SU-DHL-6 (cell line): ENCODE results near the gene FCRL2.

Experiments
- EZH2phosphoT487 ChIP-seq: fragments of 200-600 bp; sonication (generic), shearing (Covaris generic); conservative IDR thresholded peaks from 2 replicates; pipeline ENCODE4 v1.6.1; 2018; ENCODE audit warnings: mild to moderate bottlenecking, antibody characterized with exemption, low read length, moderate library complexity, mixed read lengths
- TF ChIP-seq, protein P1 (sequence below): fragments of 200-600 bp; sonication (generic); IDR thresholded peaks from one replicate; pipeline ENCODE4 v1.5.1; 2017; ENCODE audit warnings: antibody characterized with exemption, mild to moderate bottlenecking, low read length, moderate library complexity; ENCODE audit not compliant: insufficient read depth, poor library complexity, severe bottlenecking

DNA sequence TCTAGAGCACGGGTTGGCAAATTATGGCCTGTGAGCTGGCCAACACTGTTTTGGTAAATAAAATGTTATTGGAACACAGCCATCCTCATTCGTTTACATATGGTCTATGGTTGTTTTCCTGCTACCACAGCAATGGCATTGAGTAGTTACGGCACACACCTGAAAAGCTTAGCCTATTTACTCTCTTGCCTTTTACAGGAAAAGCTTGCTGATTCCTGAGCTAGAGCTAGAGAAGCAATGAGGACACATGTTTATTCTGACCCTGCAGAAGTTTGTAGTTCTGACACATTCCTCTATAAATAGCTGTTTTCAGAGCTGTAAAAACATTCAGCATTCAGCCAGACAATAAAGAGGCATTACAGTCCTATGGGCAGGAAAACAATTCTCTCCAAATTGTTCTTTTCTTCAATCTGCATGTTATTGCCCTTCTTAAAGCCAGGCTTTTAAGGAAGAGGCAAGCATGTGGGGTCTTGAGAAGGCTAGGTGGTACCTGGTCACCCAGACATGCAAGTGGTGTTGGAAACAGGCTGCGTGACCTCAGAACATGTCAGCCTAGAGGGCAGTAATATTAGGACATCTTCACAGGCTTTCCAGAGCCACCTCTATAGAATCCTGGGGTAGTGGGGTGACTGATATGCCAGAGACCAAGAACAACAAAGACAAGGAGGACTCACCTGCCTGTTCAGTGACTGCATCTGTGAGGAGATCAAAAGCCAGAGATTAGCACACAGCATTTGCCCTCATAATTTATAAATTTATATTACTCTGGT lies 1.6 kb downstream of the FCRL2 start:
- TF ChIP-seq, protein P1, sequence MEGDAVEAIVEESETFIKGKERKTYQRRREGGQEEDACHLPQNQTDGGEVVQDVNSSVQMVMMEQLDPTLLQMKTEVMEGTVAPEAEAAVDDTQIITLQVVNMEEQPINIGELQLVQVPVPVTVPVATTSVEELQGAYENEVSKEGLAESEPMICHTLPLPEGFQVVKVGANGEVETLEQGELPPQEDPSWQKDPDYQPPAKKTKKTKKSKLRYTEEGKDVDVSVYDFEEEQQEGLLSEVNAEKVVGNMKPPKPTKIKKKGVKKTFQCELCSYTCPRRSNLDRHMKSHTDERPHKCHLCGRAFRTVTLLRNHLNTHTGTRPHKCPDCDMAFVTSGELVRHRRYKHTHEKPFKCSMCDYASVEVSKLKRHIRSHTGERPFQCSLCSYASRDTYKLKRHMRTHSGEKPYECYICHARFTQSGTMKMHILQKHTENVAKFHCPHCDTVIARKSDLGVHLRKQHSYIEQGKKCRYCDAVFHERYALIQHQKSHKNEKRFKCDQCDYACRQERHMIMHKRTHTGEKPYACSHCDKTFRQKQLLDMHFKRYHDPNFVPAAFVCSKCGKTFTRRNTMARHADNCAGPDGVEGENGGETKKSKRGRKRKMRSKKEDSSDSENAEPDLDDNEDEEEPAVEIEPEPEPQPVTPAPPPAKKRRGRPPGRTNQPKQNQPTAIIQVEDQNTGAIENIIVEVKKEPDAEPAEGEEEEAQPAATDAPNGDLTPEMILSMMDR: no peak
- TF ChIP-seq EZH2phosphoT487: no peak
